Lower leg skin (tissue), 4 donors: Measurements from ENCODE around the gene SPATA31C1. TPM values are rescaled to one million over a fixed set of nuclear protein-coding genes. Genes with fewer than 3 reads are reported as not detected.
"Not testable (repeated sequence)": the region's sequence is repeated elsewhere in the genome, so short reads cannot be mapped to it uniquely, and the experiment has no call there.

Source experiments
- DNase-seq, 2 donors: peaks; one replicate each; pipeline ENCODE4 v3.0.0-alpha.2; 2019; ENCODE audit warnings: low spot score in 2 of 2
- H3K4me3 ChIP-seq: fragments of 200-600 bp; sonication (generic); 2 replicates; pipeline ENCODE4 v1.5.1; 2017; ENCODE audit warnings: mild to moderate bottlenecking, low read depth; ENCODE audit not compliant: poor library complexity, severe bottlenecking
- POLR2A ChIP-seq, 2 donors: fragments of 450-650 bp; IDR thresholded peaks; one replicate each; pipeline ENCODE4 v1.6.1; 2016 to 2017; ENCODE audit warnings: antibody characterized with exemption in 2 of 2, mild to moderate bottlenecking in 1 of 2, moderate library complexity in 1 of 2
- WGBS, 2 donors: methylation state at CpG; one replicate each; pipeline ENCODE4 v1.1.5; 2018; 5-methylcytosine and 5-hydroxymethylcytosine counted together
- intact Hi-C: fragments of 100-400 bp; cut with DNase I; formaldehyde crosslinking; loops from one replicate; pipeline ENCODE4 v1.15.0; 2023; ENCODE audit warnings: low total_unique reads
- total RNA-seq, 4 donors: library from RNA; depleted of rRNA; stranded (reverse); fragments of >200 nt; gene quantifications; one replicate each; pipeline ENCODE4 v1.1.0, GENCODE V29; 2016
- TF ChIP-seq, protein P1 (sequence below), 3 donors: fragments of 450-650 bp; IDR thresholded peaks; one replicate each; pipeline ENCODE4 v1.5.1; 2016; ENCODE audit warnings: antibody characterized with exemption in 3 of 3, mild to moderate bottlenecking in 3 of 3, moderate library complexity in 2 of 3

Gene SPATA31C1
- total RNA-seq: not detected

DNA sequence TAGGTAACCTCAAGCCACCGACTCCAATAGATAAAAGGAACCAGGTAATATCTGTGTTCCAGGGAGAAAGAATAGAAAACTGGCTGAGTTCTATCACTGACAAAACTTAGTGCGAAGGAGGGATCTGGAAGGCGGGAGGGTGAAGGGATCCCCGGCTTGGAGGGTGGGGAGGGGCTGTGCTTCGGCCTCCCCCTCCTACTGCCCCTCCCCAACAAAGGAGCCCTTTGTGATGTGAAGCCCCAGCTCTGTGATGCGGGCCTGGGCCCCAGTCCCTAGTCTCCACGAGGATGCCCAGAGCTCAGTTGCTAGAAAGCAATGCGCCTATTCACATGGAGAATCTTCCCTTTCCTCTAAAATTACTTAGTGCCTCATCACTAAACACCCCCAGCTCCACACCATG lies at the start of gene SPATA31C1:
TSS of gene SPATA31C1 (plus strand) at position 301 of the 400 bp plus-strand sequence.
- no CpG with 5 or more reads among the region's 8 CpGs for WGBS, 2 donors
- intact Hi-C loops, DNase-seq, H3K4me3 ChIP-seq: not testable (repeated sequence)

DNA sequence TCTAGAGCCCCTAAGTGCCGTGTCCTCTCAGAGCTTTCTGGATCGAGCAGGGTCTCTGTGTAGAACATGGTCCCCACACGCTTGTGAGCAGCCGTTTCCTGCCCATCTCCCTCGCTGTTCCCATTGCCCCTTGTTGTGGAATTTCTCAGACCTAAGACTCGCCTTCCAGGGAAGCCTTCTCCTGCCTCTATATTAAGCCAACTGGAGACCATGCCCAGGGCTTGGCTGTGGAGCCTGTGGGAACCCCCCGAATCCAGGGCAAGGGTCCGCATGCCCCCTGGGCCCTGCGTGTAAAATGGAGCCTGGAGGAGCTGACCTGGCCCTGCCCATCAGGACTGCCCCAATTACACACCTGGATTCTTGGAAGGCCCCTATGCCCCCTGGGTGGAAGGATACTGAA lies 49.6 kb upstream of the SPATA31C1 start:
- TF ChIP-seq POLR2A (IDR thresholded peaks at IDR 0.05): no peak
- TF ChIP-seq, protein P1, sequence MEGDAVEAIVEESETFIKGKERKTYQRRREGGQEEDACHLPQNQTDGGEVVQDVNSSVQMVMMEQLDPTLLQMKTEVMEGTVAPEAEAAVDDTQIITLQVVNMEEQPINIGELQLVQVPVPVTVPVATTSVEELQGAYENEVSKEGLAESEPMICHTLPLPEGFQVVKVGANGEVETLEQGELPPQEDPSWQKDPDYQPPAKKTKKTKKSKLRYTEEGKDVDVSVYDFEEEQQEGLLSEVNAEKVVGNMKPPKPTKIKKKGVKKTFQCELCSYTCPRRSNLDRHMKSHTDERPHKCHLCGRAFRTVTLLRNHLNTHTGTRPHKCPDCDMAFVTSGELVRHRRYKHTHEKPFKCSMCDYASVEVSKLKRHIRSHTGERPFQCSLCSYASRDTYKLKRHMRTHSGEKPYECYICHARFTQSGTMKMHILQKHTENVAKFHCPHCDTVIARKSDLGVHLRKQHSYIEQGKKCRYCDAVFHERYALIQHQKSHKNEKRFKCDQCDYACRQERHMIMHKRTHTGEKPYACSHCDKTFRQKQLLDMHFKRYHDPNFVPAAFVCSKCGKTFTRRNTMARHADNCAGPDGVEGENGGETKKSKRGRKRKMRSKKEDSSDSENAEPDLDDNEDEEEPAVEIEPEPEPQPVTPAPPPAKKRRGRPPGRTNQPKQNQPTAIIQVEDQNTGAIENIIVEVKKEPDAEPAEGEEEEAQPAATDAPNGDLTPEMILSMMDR (IDR thresholded peaks at IDR 0.05): no peak
- intact Hi-C loops: no loop called here
- WGBS, 2 donors: 96 to 98% methylated on average over 9 of the region's 9 CpGs
- no peak for DNase-seq
- no peak overlapping the region for H3K4me3 ChIP-seq

DNA sequence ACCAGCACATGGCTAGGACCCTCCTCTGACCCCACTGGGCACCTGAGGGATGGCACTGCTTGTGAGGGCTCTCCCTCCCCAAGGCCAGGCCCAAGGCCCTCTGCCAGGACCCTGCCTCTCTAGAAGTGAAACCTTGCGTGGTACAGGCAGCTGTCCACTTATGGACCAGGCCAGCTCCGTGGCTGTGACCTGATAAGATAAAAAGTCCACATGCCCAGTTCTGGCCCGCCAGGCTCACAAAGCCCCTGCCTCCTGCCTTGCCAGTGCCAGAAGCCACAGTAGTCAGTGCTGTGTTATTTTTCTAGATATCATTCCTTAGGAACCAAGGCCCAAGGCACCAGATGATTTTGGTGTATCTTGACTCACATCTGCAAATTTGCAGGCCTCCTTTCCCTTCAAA lies 49.1 kb upstream of the SPATA31C1 start:
- intact Hi-C loops: no loop called here

DNA sequence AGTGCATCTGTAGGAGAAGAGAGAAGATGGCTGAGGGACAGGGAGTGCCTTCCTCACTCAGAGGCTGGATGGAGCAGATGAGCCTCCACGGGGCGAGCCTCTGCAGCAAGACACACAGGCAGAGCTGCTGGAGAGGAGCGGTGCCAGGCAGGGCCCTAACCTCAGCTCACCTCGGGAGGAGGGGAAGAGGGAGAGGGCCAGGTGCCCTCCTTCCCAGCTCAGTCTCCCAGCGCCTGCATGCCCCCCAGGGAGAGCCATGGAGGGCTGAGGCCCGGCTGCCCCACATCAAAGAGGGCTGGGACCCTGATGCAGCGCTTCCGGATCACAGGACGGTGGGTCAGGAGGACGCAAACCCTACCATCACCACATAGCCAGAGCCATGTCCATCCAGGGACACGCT lies 48.7 kb upstream of the SPATA31C1 start:
- no peak overlapping the region for H3K4me3 ChIP-seq
- DNase-seq: no peak
- intact Hi-C loops: no loop called here
- no peak for TF ChIP-seq POLR2A (IDR thresholded peaks at IDR 0.05)
- WGBS, 2 donors: 92 to 93% methylated on average over 8 to 11 of the region's 11 CpGs

More for the DNA sequence above, 49.1 kb upstream of the SPATA31C1 start:
- TF ChIP-seq, protein P1 (IDR thresholded peaks at IDR 0.05): no peak
- no peak for TF ChIP-seq POLR2A (IDR thresholded peaks at IDR 0.05)
- H3K4me3 ChIP-seq: no peak overlapping the region
- 91 to 100% methylated on average over 3 of the region's 3 CpGs for WGBS, 2 donors
- DNase-seq: no peak

- intact Hi-C loops: no loop called here
- 68 to 75% methylated on average over 7 of the region's 7 CpGs for WGBS, 2 donors
- H3K4me3 ChIP-seq: no peak overlapping the region
- no peak for DNase-seq
- TF ChIP-seq, protein P1 (IDR thresholded peaks at IDR 0.05): no peak
- no peak for TF ChIP-seq POLR2A (IDR thresholded peaks at IDR 0.05)
Observed at GRCh38 chr9:87871425-87872078, 46.2 kb upstream of the SPATA31C1 start.

- no peak overlapping the region for H3K4me3 ChIP-seq
- DNase-seq: no peak
- WGBS, 2 donors: 64 to 70% methylated on average over 5 to 8 of the region's 8 CpGs
- intact Hi-C loops: no loop called here
- no peak for TF ChIP-seq POLR2A (IDR thresholded peaks at IDR 0.05)
- TF ChIP-seq, protein P1 (IDR thresholded peaks at IDR 0.05): no peak
Observed at GRCh38 chr9:87872079-87872624, 45.6 kb upstream of the SPATA31C1 start.
